Trophoblast cell (in vitro differentiated cells and primary cell): ENCODE results near the gene PFKL.

Source experiments
- DNase-seq, 2 donors: peaks; one replicate each; pipeline ENCODE4 v3.0.0-alpha.2; 2016
- H2AFZ ChIP-seq: 2 replicates; pipeline ENCODE4 v1.6.1; 2013; ENCODE audit warnings: low read length, moderate library complexity, mild to moderate bottlenecking; ENCODE audit not compliant: insufficient read depth, poor library complexity
- H2AK5ac ChIP-seq: 2 replicates; pipeline ENCODE4 v1.6.1; 2013; ENCODE audit warnings: mild to moderate bottlenecking, low read length
- H2BK120ac ChIP-seq: 2 replicates; pipeline ENCODE4 v1.6.1; 2013; ENCODE audit warnings: low read length, mild to moderate bottlenecking, moderate library complexity; ENCODE audit not compliant: insufficient read depth, poor library complexity
- H2BK12ac ChIP-seq: 2 replicates; pipeline ENCODE4 v1.6.1; 2013; ENCODE audit warnings: mild to moderate bottlenecking, low read length, moderate library complexity
- H2BK5ac ChIP-seq: 2 replicates; pipeline ENCODE4 v1.6.1; 2013; ENCODE audit warnings: low read length, low read depth, moderate library complexity, mild to moderate bottlenecking; ENCODE audit not compliant: poor library complexity
- H3K14ac ChIP-seq: 2 replicates; pipeline ENCODE4 v1.6.1; 2013; ENCODE audit warnings: mild to moderate bottlenecking, low read length
- H3K18ac ChIP-seq: 2 replicates; pipeline ENCODE4 v1.6.1; 2013; ENCODE audit warnings: mild to moderate bottlenecking, low read length
- H3K23ac ChIP-seq: 2 replicates; pipeline ENCODE4 v1.6.1; 2013; ENCODE audit warnings: low read length
- H3K27ac ChIP-seq: 2 replicates; pipeline ENCODE4 v1.5.1; 2013; ENCODE audit warnings: low read depth, mild to moderate bottlenecking, inconsistent platforms, low read length, moderate library complexity
- H3K27me3 ChIP-seq: 2 replicates; pipeline ENCODE4 v1.6.1; 2013; ENCODE audit warnings: inconsistent platforms, mild to moderate bottlenecking, low read length, moderate library complexity; ENCODE audit not compliant: insufficient read depth
- H3K36me3 ChIP-seq, 2 experiments: 1 replicate in 1 of 2; 2 replicates in 1 of 2; pipeline ENCODE4 v1.6.1; 2013; ENCODE audit warnings: low read length in 2 of 2, mild to moderate bottlenecking in 2 of 2, moderate library complexity in 1 of 2; ENCODE audit not compliant: insufficient read depth in 2 of 2, control insufficient read depth in 1 of 2
- H3K4ac ChIP-seq: 2 replicates; pipeline ENCODE4 v1.6.1; 2013; ENCODE audit warnings: low read depth, mild to moderate bottlenecking, low read length, moderate library complexity
- H3K4me1 ChIP-seq, 2 experiments: 1 replicate in 1 of 2; 2 replicates in 1 of 2; pipeline ENCODE4 v1.6.1; 2013; ENCODE audit warnings: low read length in 2 of 2, mild to moderate bottlenecking in 2 of 2, moderate library complexity in 1 of 2; ENCODE audit not compliant: insufficient read depth in 2 of 2, control insufficient read depth in 1 of 2
- H3K4me2 ChIP-seq: 2 replicates; pipeline ENCODE4 v1.6.1; 2013; ENCODE audit warnings: inconsistent platforms, mild to moderate bottlenecking, low read length, moderate library complexity
- H3K4me3 ChIP-seq: 2 replicates; pipeline ENCODE4 v1.5.1; 2013; ENCODE audit warnings: mild to moderate bottlenecking, low read depth, low read length, inconsistent platforms
- H3K79me1 ChIP-seq: one replicate; pipeline ENCODE4 v1.6.1; 2013; ENCODE audit warnings: low read length
- H3K79me2 ChIP-seq: 2 replicates; pipeline ENCODE4 v1.6.1; 2013; ENCODE audit warnings: low read length, mild to moderate bottlenecking; ENCODE audit not compliant: control insufficient read depth, insufficient read depth, poor library complexity
- H3K9ac ChIP-seq: 2 replicates; pipeline ENCODE4 v1.6.1; 2013; ENCODE audit warnings: mild to moderate bottlenecking, low read length
- H3K9me3 ChIP-seq: 2 replicates; pipeline ENCODE4 v1.6.1; 2013; ENCODE audit warnings: low read depth, mild to moderate bottlenecking, control low read depth, inconsistent platforms, low read length; ENCODE audit not compliant: insufficient read depth
- H4K12ac ChIP-seq: 2 replicates; pipeline ENCODE4 v1.6.1; 2013; ENCODE audit warnings: low read depth, mild to moderate bottlenecking, low read length, moderate library complexity
- H4K8ac ChIP-seq: 2 replicates; pipeline ENCODE4 v1.6.1; 2013; ENCODE audit warnings: low read depth, mild to moderate bottlenecking, low read length, moderate library complexity
- H4K91ac ChIP-seq: one replicate; pipeline ENCODE4 v1.6.1; 2013; ENCODE audit warnings: low read depth, mild to moderate bottlenecking, low read length, moderate library complexity
- WGBS: extraction: QIAGEN DNeasy Blood & Tissue Kit; methylation state at CpG from one replicate; pipeline ENCODE4 v1.1.7; 2013; ENCODE audit warnings: missing lambda C conversion rate; ENCODE audit not compliant: insufficient read length, insufficient coverage; ENCODE audit errors: extremely low coverage; 5-methylcytosine and 5-hydroxymethylcytosine counted together

Gene PFKL

GRCh38 chr21:44286086-44286715 lies 13.7 kb upstream of the PFKL start:
- Histone ChIP-seq H2AK5ac (no peak overlapping the region), H3K23ac (no peak overlapping the region), H3K27ac (no peak overlapping the region), H4K8ac (no peak overlapping the region), H3K9me3 (no peaks in the 10 kb centered on the region), H4K91ac (no peak overlapping the region), H3K9ac (no peak overlapping the region), H3K4ac (no peak overlapping the region), H3K79me1 (no peaks in the 10 kb centered on the region), H3K4me1 (peaks cover 0 to 4% of the 10 kb centered on the region in 2 experiments), H2BK120ac (no peak overlapping the region), H3K27me3 (no peaks in the 10 kb centered on the region), H4K12ac (no peak overlapping the region), H3K4me3 (no peak overlapping the region), H3K79me2 (no peaks in the 10 kb centered on the region), H2BK5ac (no peak overlapping the region), H3K4me2 (no peak overlapping the region), H2AFZ (no peak overlapping the region), H3K18ac (no peak overlapping the region), H3K36me3 (no peaks in the 10 kb centered on the region), H2BK12ac (no peak overlapping the region), H3K14ac (no peak overlapping the region)
- no peak for DNase-seq
- WGBS, result no CpG with 5 or more reads among the region's 21 CpGs

GRCh38 chr21:44286716-44287632 lies 12.9 kb upstream of the PFKL start:
- Histone ChIP-seq H4K8ac (no peak overlapping the region), H3K4ac (no peak overlapping the region), H3K9ac (no peak overlapping the region), H3K36me3 (no peaks in the 10 kb centered on the region), H3K27ac (no peak overlapping the region), H2BK120ac (no peak overlapping the region), H3K4me2 (no peak overlapping the region), H2AFZ (no peak overlapping the region), H3K79me1 (no peaks in the 10 kb centered on the region), H3K4me1 (peaks cover 0 to 4% of the 10 kb centered on the region in 2 experiments), H4K12ac (no peak overlapping the region), H3K9me3 (no peaks in the 10 kb centered on the region), H2BK5ac (no peak overlapping the region), H2AK5ac (no peak overlapping the region), H3K27me3 (no peaks in the 10 kb centered on the region), H3K79me2 (no peaks in the 10 kb centered on the region), H2BK12ac (no peak overlapping the region), H4K91ac (no peak overlapping the region), H3K14ac (no peak overlapping the region), H3K18ac (no peak overlapping the region), H3K4me3 (no peak overlapping the region), H3K23ac (no peak overlapping the region)
- WGBS, result no CpG with 5 or more reads among the region's 31 CpGs
- no peak for DNase-seq

GRCh38 chr21:44288251-44289110 lies 11.4 kb upstream of the PFKL start:
- H3K9ac ChIP-seq, result no peak overlapping the region
- no peaks in the 10 kb centered on the region for H3K9me3 ChIP-seq
- H2BK120ac ChIP-seq, result no peak overlapping the region
- no peaks in the 10 kb centered on the region for H3K27me3 ChIP-seq
- no peak overlapping the region for H3K27ac ChIP-seq
- no peak overlapping the region for H2AFZ ChIP-seq
- H3K23ac ChIP-seq, result no peak overlapping the region
- no peak overlapping the region for H4K8ac ChIP-seq
- H2AK5ac ChIP-seq, result no peak overlapping the region
- H3K4ac ChIP-seq, result no peak overlapping the region
- no peak overlapping the region for H2BK5ac ChIP-seq
- H2BK12ac ChIP-seq, result no peak overlapping the region
- H3K18ac ChIP-seq, result no peak overlapping the region
- H4K91ac ChIP-seq, result no peak overlapping the region
- H3K36me3 ChIP-seq, result no peaks in the 10 kb centered on the region
- no peaks in the 10 kb centered on the region for H3K79me1 ChIP-seq
- H3K4me3 ChIP-seq, result no peak overlapping the region
- H4K12ac ChIP-seq, result no peak overlapping the region
- WGBS, result no CpG with 5 or more reads among the region's 23 CpGs
- H3K14ac ChIP-seq, result no peak overlapping the region
- no peak for DNase-seq
- peaks cover 0 to 4% of the 10 kb centered on the region in 2 experiments for H3K4me1 ChIP-seq
- H3K79me2 ChIP-seq, result no peaks in the 10 kb centered on the region
- H3K4me2 ChIP-seq, result no peak overlapping the region

GRCh38 chr21:44289381-44290010 lies 10.4 kb upstream of the PFKL start:
- Histone ChIP-seq H3K4me2 (no peak overlapping the region), H4K8ac (no peak overlapping the region), H2AK5ac (no peak overlapping the region), H2AFZ (no peak overlapping the region), H4K12ac (no peak overlapping the region), H4K91ac (no peak overlapping the region), H3K9ac (no peak overlapping the region), H3K27me3 (no peaks in the 10 kb centered on the region), H3K79me1 (no peaks in the 10 kb centered on the region), H3K4me3 (no peak overlapping the region), H3K14ac (no peak overlapping the region), H3K4ac (no peak overlapping the region), H2BK12ac (no peak overlapping the region), H3K4me1 (peaks cover 0 to 4% of the 10 kb centered on the region in 2 experiments), H2BK5ac (no peak overlapping the region), H3K23ac (no peak overlapping the region), H3K36me3 (no peaks in the 10 kb centered on the region), H3K9me3 (no peaks in the 10 kb centered on the region), H3K18ac (no peak overlapping the region), H3K79me2 (no peaks in the 10 kb centered on the region), H3K27ac (no peak overlapping the region), H2BK120ac (no peak overlapping the region)
- no CpG with 5 or more reads among the region's 24 CpGs for WGBS
- no peak for DNase-seq
